Measurements from ENCODE around the gene POLK.

- TF ChIP-seq CTCF (IDR thresholded peaks at IDR 0.05 in 4 of 5, conservative IDR thresholded peaks at IDR 0.05 in 1 of 5) (no peak), POLR2A (IDR thresholded peaks at IDR 0.05) (no peak)
Measured at GRCh38 chr5:75468593-75468992, 43.1 kb upstream of the POLK start.

All from gastrocnemius medialis (tissue), 4 donors.